ENCODE results near the gene FAF1.
"Not testable (repeated sequence)": the region's sequence is repeated elsewhere in the genome, so short reads cannot be mapped to it uniquely, and the experiment has no call there.

The FAF1 gene

GRCh38 chr1:50610563-50610962, 349.5 kb downstream of the FAF1 start:
- no peak for DNase-seq

GRCh38 chr1:50609508-50609907, 350.6 kb downstream of the FAF1 start:
- DNase-seq: no peak

GRCh38 chr1:50605186-50605875, 354.7 kb downstream of the FAF1 start:
- DNase-seq: no peak

- DNase-seq: no peak
Measured at GRCh38 chr1:50604580-50604979, 355.5 kb downstream of the FAF1 start.

GRCh38 chr1:50603274-50604271, 356.5 kb downstream of the FAF1 start:
- peak; percentile 5 for DNase-seq

GRCh38 chr1:50599546-50599945, 360.5 kb downstream of the FAF1 start:
- DNase-seq: no peak

- DNase-seq: no peak
Measured at GRCh38 chr1:50595874-50596273, 364.2 kb downstream of the FAF1 start.

GRCh38 chr1:50593515-50593914, 366.6 kb downstream of the FAF1 start:
- no peak for DNase-seq

- DNase-seq: no peak
Measured at GRCh38 chr1:50591598-50591997, 368.5 kb downstream of the FAF1 start.

GRCh38 chr1:50582346-50582745, 377.7 kb downstream of the FAF1 start:
- no peak for DNase-seq

- no peak for DNase-seq
Measured at GRCh38 chr1:50570066-50570468, 390.0 kb downstream of the FAF1 start.

- DNase-seq: no peak
Measured at GRCh38 chr1:50568782-50569181, 391.3 kb downstream of the FAF1 start.

- DNase-seq: no peak
Measured at GRCh38 chr1:50566405-50566804, 393.7 kb downstream of the FAF1 start.

- no peak for DNase-seq
Measured at GRCh38 chr1:50564417-50564816, 395.6 kb downstream of the FAF1 start.

- DNase-seq: no peak
Measured at GRCh38 chr1:50562106-50562505, 398.0 kb downstream of the FAF1 start.

- no peak for DNase-seq
Measured at GRCh38 chr1:50559421-50559820, 400.6 kb downstream of the FAF1 start.

GRCh38 chr1:50553921-50554320, 406.1 kb downstream of the FAF1 start:
- DNase-seq: no peak

- no peak for DNase-seq
Measured at GRCh38 chr1:50548243-50548642, 411.8 kb downstream of the FAF1 start.

- no peak for DNase-seq
Measured at GRCh38 chr1:50542362-50542761, 417.7 kb downstream of the FAF1 start.

- DNase-seq: no peak
Measured at GRCh38 chr1:50538476-50538875, 421.6 kb downstream of the FAF1 start.

- DNase-seq: no peak
Measured at GRCh38 chr1:50531601-50532000, 428.5 kb downstream of the FAF1 start.

- DNase-seq: no peak
Measured at GRCh38 chr1:50531027-50531426, 429.0 kb downstream of the FAF1 start.

- DNase-seq: no peak
Measured at GRCh38 chr1:50529510-50529909, 430.6 kb downstream of the FAF1 start.

- DNase-seq: not testable (repeated sequence)
Measured at GRCh38 chr1:50527987-50528320, 432.1 kb downstream of the FAF1 start.

All from T1000 (cell line).